ENCODE data around the gene DOP1A. TPM values are rescaled to one million over a fixed set of nuclear protein-coding genes. Genes with fewer than 3 reads are reported as not detected.

The DOP1A gene
- total RNA-seq, 1 experiment from 2014 or later, result 16.6 TPM

- DNase-seq (ENCODE audit: low read depth), result no peak
Observed at GRCh38 chr6:83193747-83194566, 126.5 kb downstream of the DOP1A start.

GRCh38 chr6:83198486-83199172, 131.2 kb downstream of the DOP1A start:
- peak; percentile 20 for DNase-seq (ENCODE audit: low read depth)

- DNase-seq (ENCODE audit: low read depth), result no peak
Observed at GRCh38 chr6:83199173-83199862, 131.8 kb downstream of the DOP1A start.

- peak; percentile 32 for DNase-seq (ENCODE audit: low read depth)
Observed at GRCh38 chr6:83199863-83200225, 132.4 kb downstream of the DOP1A start.

GRCh38 chr6:83202031-83202430, 134.6 kb downstream of the DOP1A start:
- DNase-seq (ENCODE audit: low read depth), result no peak

- peak; percentile 78 for DNase-seq (ENCODE audit: low read depth)
Observed at GRCh38 chr6:83215131-83216047, 147.9 kb downstream of the DOP1A start.

- no peak for DNase-seq (ENCODE audit: low read depth)
Observed at GRCh38 chr6:83216806-83217205, 149.3 kb downstream of the DOP1A start.

Other genes with a start within 250 kb of the DOP1A start
- gene UBE3D, start 1.8 kb upstream of the DOP1A start, total RNA-seq (2014; rRNA removed), result 4.1 and 4.4 TPM in 2 replicates
- gene PGM3, start 125.6 kb downstream of the DOP1A start, total RNA-seq (2014; rRNA removed), result 28.6 and 39.5 TPM in 2 replicates
- gene RWDD2A, start 125.7 kb downstream of the DOP1A start, total RNA-seq (2014; rRNA removed), result 1.3 and 1.7 TPM in 2 replicates

Measured in LHCN-M2 (cell line).